Measurements from ENCODE around the gene KLHL21. TPM values are rescaled to one million over a fixed set of nuclear protein-coding genes. Genes with fewer than 3 reads are reported as not detected.

The KLHL21 gene
- total RNA-seq, 1 experiment from 2014 or later: 24.4 TPM

GRCh38 chr1:6596351-6596750 is 6.3 kb downstream of the KLHL21 start:
- intact Hi-C loops (cut with micrococcal nuclease; ENCODE audit: unreplicated experiment): no loop called here
- Histone ChIP-seq H3F3A (ENCODE audit: insufficient read depth, low read depth) (no peaks in the 10 kb centered on the region; the same call in 1 of the 2 replicates), H3K9me3 (ENCODE audit: insufficient read depth, low read depth) (no peaks in the 10 kb centered on the region), H3K9me2 (ENCODE audit: insufficient read depth) (no peaks in the 10 kb centered on the region), H3K27ac (no peak overlapping the region), H3K4me1 (replicated peaks; ENCODE audit: insufficient read depth) (no peaks in the 10 kb centered on the region), H3K27me3 (ENCODE audit: insufficient read depth, low read depth) (no peaks in the 10 kb centered on the region), H3K4me2 (no peak overlapping the region), H3K79me2 (ENCODE audit: low read depth) (peaks cover 47% of the 10 kb centered on the region), H3K36me3 (ENCODE audit: low read depth) (no peaks in the 10 kb centered on the region), H3K4me3 (no peak overlapping the region), H2AFZ (no peak overlapping the region), H4K20me1 (ENCODE audit: insufficient read depth) (no peaks in the 10 kb centered on the region; the same call in 1 of the 2 replicates)
- BruUV-seq (replicated peaks): no TSS peak
- POLR2A ChIA-PET (ENCODE audit: unreplicated experiment): no interaction called here
- CTCF ChIA-PET: no interaction called here
- TF ChIP-seq CTCF (conservative IDR thresholded peaks at IDR 0.05): no peak
- no peak for TF ChIP-seq EZH2 (IDR thresholded peaks at IDR 0.05; ENCODE audit: low read depth)
- DNase-seq: no peak

- no peaks in the 10 kb centered on the region for H3K4me1 ChIP-seq (replicated peaks; ENCODE audit: insufficient read depth)
- intact Hi-C loops (cut with micrococcal nuclease; ENCODE audit: unreplicated experiment): no loop called here
- no peak overlapping the region for H3K4me3 ChIP-seq
- H3F3A ChIP-seq (ENCODE audit: insufficient read depth, low read depth): no peaks in the 10 kb centered on the region; the same call in 1 of the 2 replicates
- H3K9me3 ChIP-seq (ENCODE audit: insufficient read depth, low read depth): no peaks in the 10 kb centered on the region
- DNase-seq: no peak
- peaks cover 37% of the 10 kb centered on the region for H3K79me2 ChIP-seq (ENCODE audit: low read depth)
- no peak overlapping the region for H3K27ac ChIP-seq
- no peaks in the 10 kb centered on the region; the same call in 1 of the 2 replicates for H4K20me1 ChIP-seq (ENCODE audit: insufficient read depth)
- BruUV-seq (replicated peaks): no TSS peak
- H3K9me2 ChIP-seq (ENCODE audit: insufficient read depth): no peaks in the 10 kb centered on the region
- ChIA-PET CTCF (interaction anchor here (0.6 kb wide), 1 partner anchor 313 kb away, joined by 3 read pairs; no protein-coding TSS in a partner anchor), POLR2A (ENCODE audit: unreplicated experiment) (interaction anchor here (0.5 to 0.6 kb wide), 2 partner anchors 15 to 202 kb away, joined by 3 to 9 read pairs; partner anchors contain the start of gene ACOT7)
- TF ChIP-seq EZH2 (IDR thresholded peaks at IDR 0.05; ENCODE audit: low read depth) (no peak), CTCF (conservative IDR thresholded peaks at IDR 0.05) (no peak)
- no peak overlapping the region for H3K4me2 ChIP-seq
- no peaks in the 10 kb centered on the region for H3K36me3 ChIP-seq (ENCODE audit: low read depth)
- no peak overlapping the region for H2AFZ ChIP-seq
- no peaks in the 10 kb centered on the region for H3K27me3 ChIP-seq (ENCODE audit: insufficient read depth, low read depth)
Observed at GRCh38 chr1:6594977-6595740, 7.5 kb downstream of the KLHL21 start.

- BruUV-seq (replicated peaks): no TSS peak
- H4K20me1 ChIP-seq (ENCODE audit: insufficient read depth): no peaks in the 10 kb centered on the region; the same call in 1 of the 2 replicates
- no peaks in the 10 kb centered on the region for H3K36me3 ChIP-seq (ENCODE audit: low read depth)
Observed at GRCh38 chr1:6593810-6594209, 8.9 kb downstream of the KLHL21 start.

More at GRCh38 chr1:6593810-6594209, 8.9 kb downstream of the KLHL21 start:
- Histone ChIP-seq H3K9me3 (ENCODE audit: insufficient read depth, low read depth) (no peaks in the 10 kb centered on the region), H3K79me2 (ENCODE audit: low read depth) (peaks cover 24% of the 10 kb centered on the region), H2AFZ (no peak overlapping the region), H3K27me3 (ENCODE audit: insufficient read depth, low read depth) (no peaks in the 10 kb centered on the region), H3F3A (ENCODE audit: insufficient read depth, low read depth) (no peaks in the 10 kb centered on the region; the same call in 1 of the 2 replicates), H3K9me2 (ENCODE audit: insufficient read depth) (no peaks in the 10 kb centered on the region), H3K4me3 (no peak overlapping the region), H3K4me1 (replicated peaks; ENCODE audit: insufficient read depth) (no peaks in the 10 kb centered on the region), H3K4me2 (no peak overlapping the region), H3K27ac (no peak overlapping the region)
- ChIA-PET POLR2A (ENCODE audit: unreplicated experiment) (no interaction called here), CTCF (no interaction called here)
- intact Hi-C loops (cut with micrococcal nuclease; ENCODE audit: unreplicated experiment): no loop called here
- TF ChIP-seq CTCF (conservative IDR thresholded peaks at IDR 0.05): no peak
- no peak for TF ChIP-seq EZH2 (IDR thresholded peaks at IDR 0.05; ENCODE audit: low read depth)
- no peak for DNase-seq

All from PC-9 (cell line).